Fibroblast of the conjunctiva (primary cell): ENCODE data around the gene LIPH.
"Not testable (repeated sequence)": the region's sequence is repeated elsewhere in the genome, so short reads cannot be mapped to it uniquely, and the experiment has no call there.

ENCODE experiments used
- DNase-seq: peaks from one replicate; pipeline ENCODE4 v3.0.0-alpha.2; 2010; ENCODE audit warnings: low read depth

LIPH gene

DNA sequence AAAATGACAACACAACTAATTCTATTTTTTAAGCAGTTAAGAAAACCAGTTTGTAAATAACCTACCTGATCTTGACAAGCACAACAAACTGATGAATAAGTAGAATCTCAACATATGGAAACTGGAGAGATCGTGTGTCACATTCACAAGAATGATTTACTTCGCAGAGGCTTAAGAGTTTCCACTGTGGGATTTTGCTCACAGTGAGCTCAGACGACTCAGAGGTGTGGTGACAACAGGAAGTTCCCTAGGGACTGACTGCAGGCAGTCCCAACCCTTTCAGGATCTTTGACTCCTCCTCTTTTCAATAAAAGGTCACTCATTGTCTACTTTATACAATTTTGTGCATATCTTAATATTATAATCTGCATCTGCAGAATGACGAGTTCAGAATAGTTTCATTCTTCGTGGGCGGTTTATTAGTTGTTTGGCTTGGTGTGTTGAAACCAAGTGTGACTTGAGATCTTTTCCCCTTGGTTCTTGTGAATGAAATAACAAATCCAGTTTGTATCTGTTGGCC is at the start of gene LIPH:
TSS of gene LIPH (minus strand) at position 231 of the 520 bp plus-strand sequence. CDS start at position 114, 117 bp downstream.
- DNase-seq = no peak

DNA sequence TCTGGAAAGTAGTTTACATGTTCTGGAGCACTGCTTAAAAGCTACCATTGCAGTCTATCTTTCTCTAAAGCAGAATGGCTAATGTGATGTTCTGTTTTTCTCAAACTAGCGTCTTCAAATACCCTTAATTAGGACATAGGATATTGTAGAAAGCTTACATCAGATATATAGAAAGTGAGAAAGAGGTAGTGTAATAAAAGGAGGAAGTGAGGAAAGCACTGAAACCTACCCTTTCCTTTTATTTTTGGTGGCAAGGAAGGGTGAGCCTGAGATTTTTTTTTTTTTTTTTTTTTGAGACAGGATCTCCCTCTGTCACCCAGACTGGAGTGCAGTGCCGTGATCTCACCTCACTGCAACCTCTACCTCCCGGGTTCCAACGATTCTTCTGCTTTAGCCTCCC is 43.1 kb upstream of the LIPH start:
- DNase-seq = no peak

DNA sequence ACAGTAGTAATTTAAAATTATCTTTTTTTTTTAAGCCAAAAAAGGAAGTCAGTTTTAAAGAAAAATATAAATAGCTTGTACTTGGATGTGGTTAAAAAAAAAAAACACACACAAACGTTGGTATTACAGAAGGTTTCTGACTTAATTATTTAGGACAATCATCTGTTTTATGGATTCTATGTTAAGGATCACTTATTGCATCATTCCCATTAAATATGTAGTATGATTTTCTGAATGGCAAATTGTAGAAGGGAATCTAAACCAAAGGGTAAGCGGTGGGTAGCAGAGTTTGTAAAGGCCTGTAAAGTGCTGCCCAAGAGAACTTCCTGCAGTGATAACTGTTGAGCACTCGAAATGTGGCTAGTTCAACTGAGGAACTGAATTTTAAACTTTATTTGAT is 41.7 kb upstream of the LIPH start:
- no peak for DNase-seq

DNA sequence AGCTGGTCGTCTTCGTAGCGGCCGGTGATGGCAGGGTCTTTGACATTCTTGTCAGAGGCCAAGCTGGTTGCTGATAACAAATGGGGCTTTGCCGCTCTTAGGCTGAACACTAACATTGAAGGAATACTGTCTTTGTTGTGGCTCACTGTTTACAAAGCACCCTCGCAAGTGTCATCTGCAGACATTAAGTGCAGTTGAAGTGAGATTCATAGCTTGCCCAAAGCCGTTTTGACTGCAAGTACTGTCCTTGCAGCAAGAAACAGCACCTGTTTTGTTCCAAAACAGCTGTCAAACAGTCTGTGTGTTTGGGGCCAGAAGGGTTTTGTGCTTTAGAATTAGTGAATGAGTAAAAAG is 34.3 kb upstream of the LIPH start:
- no peak for DNase-seq

GRCh38 chr3:185585859-185586685 is 33.7 kb upstream of the LIPH start, which contains the start of gene SENP2:
TSS of gene SENP2 (plus strand) at chr3:185586295. CDS start at chr3:185586414, 119 bp downstream.
- DNase-seq = peak; percentile 98

- DNase-seq = no peak
Observed at GRCh38 chr3:185585518-185585858, 33.1 kb upstream of the LIPH start.

GRCh38 chr3:185584686-185585085 is 32.3 kb upstream of the LIPH start:
- DNase-seq = no peak

DNA sequence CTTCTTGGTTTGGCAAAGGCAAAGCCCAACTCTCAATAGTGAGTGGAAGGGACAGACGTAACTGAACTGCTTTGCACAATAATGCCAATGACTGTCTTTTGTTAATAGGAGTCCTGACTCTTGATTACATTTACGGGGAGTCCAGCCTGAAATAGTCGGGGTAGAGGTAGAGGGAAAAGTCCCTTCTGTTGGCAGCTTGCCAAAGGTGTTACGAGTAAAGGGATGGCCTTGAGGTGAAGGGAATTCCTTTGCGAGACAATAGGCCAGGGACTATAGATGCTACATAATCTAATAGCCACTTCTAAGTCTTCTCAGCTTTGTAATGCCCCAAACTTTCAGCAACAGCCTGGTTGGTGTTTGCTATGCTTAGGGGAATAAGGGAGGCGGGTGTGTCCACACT is 31.5 kb upstream of the LIPH start:
- DNase-seq = no peak

DNA sequence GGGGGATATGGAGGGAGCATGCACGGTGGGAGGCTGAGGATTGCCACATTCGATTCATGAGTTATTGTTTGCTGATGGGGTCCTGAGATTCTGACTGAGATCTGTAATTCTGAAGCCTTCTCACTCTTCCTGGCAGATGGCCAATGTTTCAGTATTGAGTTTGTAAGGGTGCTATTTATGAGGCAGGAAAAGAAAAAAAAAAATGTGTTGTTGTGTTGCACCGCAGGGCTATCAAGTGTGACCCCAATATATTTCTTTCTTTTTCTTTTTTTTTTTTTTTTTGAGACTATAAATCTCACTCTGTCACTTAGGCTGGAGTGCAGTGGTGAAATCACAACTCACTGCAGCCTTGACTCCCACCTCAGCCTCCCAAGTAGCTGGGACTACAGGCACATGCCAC is 30.5 kb upstream of the LIPH start:
- no peak for DNase-seq

- no peak for DNase-seq
Observed at GRCh38 chr3:185582236-185582635, 29.8 kb upstream of the LIPH start.

DNA sequence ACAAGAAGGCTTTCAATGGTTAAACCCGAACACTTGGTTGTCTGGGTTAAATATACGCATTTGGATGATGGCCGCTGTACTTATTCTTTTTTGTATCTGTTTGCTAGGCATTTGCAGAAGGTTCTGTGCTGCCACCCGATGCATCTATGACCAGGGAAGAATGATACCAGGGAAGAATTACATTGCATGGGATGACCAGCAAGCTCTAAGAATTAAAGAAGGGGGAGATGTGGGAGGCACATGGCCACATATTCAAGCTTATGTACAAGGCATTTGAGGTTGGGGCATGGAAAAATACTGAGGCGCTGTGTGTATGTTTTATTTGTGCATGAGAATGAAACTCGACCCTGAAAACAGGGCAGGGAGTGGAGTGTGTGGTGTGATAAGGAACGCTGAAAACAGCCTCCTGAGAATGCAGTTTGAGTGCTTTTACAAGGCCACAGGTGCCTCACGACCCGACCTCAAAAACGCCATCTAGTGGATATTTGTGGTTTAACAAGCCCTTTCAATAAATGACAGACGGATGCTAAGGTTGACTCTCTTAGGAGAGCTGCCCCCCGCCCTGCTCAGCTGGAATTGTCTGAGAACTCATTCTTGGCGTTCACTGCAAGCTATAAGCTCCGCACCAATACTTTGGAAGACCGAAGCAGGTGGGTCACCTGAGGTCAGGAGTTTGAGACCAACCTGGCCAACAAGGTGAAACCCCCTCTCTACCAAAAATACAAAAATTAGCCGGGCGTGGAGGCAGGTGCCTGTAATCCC is 22.9 kb upstream of the LIPH start:
- DNase-seq = peak; percentile 12

DNA sequence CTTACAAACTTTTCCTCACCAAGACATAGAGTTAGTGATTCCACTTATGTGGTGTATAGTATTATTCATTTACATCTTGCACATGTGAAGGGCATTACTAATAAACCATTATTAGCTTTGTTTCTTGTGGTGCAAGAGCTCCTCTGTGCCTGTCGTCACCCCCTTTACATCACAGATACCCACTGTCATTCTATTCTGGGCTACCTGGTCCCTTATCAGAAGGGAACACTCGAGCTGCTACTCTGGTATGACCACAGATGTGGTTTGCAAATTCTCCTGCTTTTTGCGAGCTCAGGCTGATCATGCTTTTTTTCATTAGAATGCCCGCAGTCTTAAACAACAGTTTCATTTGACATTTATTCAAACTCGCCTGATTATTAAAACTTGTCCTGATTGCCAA is 19.8 kb upstream of the LIPH start:
- no peak for DNase-seq

GRCh38 chr3:185561958-185562357 is 9.6 kb upstream of the LIPH start:
- DNase-seq = no peak

DNA sequence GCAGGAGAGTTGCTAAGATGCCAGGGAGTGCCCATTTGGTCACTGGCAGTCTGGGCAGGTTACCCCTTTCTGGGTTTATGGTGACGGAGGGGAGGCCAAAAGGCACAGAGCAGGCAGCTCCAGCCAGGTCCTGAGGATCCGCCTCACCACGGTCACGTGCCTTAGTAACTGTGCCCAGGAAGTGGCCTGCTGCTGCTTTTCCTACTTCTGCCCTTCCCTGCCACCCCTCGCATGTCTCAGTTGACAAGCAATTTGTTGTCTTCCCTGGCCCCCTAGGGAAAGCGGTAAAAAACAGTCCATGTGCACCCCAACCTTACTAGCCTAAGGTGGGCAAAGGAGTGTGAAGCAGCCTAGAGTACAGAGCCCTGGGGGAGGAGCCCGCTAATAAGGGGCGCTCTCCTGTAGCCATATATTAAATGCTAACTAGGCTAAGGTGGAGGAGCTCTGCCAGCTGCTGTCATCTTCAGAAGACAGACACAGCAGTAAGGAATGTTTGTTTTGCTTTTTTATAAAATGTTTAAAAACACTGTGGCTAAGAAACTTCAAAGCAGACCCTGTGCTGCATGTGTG is 9.1 kb upstream of the LIPH start:
- DNase-seq = no peak

GRCh38 chr3:185560676-185561075 is 8.3 kb upstream of the LIPH start:
- DNase-seq = no peak

- DNase-seq = no peak
Observed at GRCh38 chr3:185559706-185560090, 7.3 kb upstream of the LIPH start.

- DNase-seq = no peak
Observed at GRCh38 chr3:185558395-185558794, 6.0 kb upstream of the LIPH start.

- not testable (repeated sequence) for DNase-seq
Observed at GRCh38 chr3:185556640-185557039, 4.3 kb upstream of the LIPH start.

- DNase-seq = no peak
Observed at GRCh38 chr3:185555860-185556347, 3.5 kb upstream of the LIPH start.

DNA sequence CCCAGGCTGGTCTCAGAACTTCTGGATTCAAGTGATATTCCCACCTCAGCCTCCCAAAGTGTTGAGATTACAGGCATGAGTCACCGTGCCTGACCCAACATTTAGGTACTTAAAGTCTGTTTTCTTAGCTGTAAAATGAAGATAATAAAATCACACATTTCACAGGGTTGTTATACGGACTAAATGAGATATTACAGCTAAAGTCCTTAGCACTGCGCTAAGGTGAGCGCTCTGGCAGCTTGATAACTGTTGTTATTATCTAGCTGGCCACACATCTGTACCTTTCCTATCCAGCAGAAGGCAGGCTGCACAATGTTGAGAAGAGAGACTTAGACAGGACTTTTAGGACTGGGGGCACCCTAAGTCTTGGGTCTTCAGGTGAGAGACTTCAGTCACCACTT is 2.7 kb upstream of the LIPH start:
- no peak for DNase-seq

DNA sequence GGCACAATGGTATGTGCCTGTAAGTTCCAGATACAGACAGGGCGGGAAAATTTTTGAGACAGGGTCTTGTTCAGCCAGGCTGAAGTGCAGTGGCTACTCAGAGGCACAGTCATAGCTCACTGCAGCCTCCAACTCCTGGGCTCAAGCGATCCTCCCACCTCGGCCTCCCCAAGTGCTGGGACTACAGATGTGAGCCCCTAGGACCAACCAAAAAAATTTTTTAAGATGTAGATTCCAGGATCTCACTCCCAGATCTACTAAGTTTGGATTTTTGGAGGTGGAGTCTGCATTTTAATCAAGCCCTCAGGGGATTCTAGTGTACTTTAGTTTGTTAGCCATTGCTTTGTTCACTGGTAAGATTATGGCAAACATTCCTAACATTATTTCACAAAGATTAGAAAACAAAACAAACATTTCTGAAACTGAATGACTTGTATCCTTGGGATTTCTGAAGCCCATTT is 2.7 kb downstream of the LIPH start:
- no peak for DNase-seq

DNA sequence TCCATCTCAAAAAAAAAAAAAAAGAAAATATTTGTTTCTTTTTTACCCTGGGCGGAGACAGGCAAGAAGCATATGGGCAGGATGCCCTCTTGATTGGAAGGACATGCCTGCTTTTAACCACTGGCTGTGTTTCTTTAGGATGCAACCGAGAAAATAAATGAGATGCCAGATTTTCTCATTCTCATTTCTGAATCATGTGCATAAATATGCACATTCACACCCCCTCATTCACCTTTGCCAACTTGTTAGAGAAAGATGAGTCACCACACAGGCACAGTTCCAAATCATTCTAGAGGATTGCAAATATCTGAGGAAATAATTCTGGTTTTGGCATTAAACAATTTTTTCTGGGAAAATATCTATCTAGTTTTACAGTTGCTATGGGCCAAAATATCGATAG is 3.3 kb downstream of the LIPH start:
- DNase-seq = peak; percentile 97

DNA sequence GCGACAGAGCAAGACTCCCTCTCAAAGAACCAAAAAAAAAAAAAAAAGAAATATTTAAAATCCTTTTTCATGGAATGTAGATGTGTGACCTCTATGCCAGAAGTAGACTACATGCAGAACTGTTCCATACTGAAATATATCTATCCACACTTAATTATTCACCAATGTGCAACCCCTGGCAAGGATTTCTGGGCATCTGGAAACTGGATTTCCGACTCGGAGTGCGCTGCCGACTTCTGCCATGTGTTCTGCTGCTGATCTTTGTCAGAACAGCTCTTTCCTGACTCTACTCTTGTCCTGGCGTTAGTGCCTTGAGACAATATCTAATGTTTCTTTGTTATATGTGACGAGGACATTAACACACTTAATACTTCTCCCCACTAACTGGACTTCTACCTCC is 11.7 kb downstream of the LIPH start:
- DNase-seq = no peak
